Ammon's horn (tissue), 1 donor: ENCODE data around the gene SCUBE3.

Source experiments
- DNase-seq: peaks from one replicate; pipeline ENCODE4 v3.0.0-alpha.2; 2016; ENCODE audit warnings: low spot score

Gene SCUBE3

DNA sequence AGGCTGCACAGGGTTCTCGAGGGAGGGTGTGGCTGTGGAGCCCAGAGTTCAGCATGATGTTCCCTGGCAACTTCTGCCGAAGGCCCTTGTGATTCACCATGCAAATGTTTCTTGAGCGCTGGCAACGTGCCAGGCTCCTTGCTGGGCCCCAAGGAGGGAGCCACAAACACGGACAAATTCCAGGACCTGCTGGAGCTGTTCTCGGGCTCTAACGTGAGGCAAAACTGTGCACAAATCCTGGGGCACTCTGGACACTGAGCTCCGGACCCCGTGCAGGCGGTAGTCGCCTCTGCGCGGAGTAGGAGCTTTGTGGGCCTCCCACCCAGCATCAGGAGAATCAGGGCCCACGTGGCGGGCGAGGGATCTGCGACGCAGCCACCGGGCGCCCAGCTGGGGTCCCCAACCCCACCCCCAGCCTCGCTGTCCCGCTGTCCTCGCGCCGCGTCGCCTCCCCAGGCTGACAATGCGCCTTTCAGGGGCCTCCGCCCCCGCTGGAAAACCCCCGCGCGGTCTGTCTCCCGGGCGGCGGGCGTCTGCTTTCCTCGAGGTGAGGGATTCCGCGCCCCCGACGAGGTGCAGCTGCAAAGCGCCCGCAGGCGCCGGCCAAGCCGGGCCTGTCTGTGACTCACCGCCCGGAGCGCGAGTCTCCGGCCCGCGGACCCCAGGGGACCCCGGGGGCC lies 31.7 kb upstream of the SCUBE3 start:
- no peak for DNase-seq

DNA sequence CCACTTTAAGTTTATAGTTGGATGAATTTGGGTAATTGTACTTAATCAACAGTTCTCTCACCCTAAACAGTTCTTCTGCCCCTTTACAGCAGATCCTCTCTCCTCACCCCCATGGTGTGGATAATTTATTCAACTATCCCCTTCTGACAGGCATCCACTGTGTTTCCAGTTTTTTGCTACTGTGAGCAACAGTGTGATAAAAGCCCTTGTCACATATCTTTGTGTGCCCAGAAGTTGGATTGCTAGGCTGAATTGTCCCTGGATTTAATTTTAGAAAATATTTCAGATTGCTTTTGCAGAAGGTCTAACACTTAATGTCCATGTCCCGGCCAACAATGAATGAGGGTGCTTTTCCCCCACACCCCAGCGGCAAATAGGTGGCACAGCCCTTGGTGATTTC lies 30.5 kb upstream of the SCUBE3 start:
- DNase-seq = no peak

DNA sequence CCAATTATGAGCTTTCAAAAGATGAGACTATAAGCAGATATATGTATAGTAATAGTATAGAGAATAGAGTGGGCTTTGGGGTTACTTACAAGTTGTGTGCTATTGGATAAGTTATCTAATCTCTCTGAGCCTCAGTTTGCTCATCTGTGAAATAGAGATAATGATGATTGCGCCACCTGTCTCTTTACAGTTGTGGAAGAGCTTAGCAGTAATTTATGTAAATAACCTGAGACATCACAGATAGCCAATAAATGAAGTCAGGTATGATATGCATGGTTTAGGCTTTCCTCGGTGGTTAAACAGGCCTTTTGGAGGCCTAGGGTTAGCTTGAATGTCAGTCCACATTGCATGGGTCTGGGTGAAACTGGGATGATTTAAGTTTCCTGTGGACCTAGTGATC lies 29.8 kb upstream of the SCUBE3 start:
- DNase-seq = no peak

DNA sequence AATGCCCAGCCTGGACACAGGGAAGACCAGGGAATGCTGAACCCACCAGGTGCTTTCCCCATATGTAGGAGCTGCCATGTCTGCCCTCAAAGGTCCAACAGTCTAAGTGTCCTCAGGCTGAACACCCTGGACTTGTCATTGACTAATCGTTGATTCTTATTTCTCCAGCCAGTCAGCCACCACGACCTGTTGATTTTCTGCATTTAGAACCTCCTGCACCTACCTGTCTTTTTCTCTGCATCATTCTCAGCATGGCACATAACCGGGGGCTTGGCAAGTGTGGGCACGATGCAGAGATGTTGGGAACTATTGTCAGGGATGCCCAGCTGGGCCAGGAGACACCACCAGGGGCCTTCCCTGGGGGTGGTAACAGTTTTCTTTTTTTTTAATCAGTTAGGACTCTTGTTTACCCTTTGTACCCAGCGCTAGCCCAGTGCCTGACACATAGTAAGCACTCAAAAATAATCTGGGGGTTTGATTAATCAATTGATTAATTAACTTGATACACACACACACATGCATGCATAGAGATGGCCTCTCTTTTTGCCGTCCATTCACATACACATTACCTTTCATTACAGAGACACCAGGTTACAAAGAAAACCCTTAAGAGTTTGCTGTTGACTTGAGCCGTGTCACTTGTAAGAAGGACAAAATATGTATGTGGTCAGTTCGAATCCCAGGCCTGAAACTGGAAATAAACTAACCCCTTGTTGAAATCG lies 29.0 kb upstream of the SCUBE3 start:
- DNase-seq = no peak

DNA sequence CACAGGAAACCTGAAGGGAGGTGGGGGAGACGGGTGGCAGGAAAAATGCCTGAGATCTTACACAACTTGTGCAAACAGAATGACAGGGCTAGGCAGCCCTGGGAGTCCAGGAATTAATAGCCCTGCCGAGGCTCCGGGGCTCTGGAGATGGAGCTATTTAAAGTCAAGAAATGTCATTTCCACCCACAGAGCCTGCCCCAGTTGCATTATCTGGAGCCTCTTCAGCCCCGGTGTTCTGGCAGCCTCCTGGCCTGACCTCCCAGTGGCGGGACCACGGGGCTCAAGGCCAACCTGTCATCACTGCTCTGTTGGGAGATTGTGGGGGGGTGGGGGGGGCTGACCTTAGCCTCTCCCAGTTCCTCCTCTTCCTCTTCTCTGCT lies 28.5 kb upstream of the SCUBE3 start:
- DNase-seq = no peak

DNA sequence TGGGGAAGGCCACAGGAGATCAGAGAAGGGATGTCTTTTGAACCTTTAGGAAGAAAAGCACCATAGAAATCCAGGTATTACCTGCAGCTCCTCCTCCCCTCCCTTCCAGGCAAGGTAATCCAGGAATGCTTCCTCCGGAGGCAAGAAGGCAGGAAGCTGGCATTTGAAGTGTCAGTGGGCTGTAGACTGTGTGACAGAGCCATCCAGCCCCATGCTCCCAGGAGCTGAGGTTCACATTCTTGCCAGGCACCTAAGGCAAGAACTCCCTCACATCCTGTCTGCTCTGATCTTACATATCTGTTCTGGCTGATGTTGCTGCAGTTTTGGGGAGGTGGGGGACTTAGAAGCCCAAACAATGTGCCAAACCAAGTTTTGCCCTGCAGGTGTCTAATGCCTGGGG lies 27.8 kb upstream of the SCUBE3 start:
- DNase-seq = no peak

DNA sequence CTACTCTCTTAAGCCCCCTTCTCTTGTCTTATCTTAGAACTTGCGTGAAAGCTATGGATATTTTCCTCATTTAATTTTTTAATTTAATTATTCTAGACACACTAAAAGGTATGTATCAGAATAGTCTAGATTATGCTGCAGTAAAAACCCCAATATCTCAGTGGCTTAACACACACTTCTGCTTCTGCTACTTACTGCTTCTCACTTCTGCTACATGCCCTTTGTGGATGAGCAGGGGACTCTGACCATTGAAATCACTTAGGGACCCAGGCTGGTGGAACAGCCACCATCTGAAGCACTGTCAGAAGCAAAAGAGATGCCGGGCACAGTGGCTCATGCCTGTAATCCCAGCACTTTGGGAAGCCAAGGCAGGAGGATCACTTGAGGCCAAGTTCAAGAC lies 27.2 kb upstream of the SCUBE3 start:
- DNase-seq = no peak

DNA sequence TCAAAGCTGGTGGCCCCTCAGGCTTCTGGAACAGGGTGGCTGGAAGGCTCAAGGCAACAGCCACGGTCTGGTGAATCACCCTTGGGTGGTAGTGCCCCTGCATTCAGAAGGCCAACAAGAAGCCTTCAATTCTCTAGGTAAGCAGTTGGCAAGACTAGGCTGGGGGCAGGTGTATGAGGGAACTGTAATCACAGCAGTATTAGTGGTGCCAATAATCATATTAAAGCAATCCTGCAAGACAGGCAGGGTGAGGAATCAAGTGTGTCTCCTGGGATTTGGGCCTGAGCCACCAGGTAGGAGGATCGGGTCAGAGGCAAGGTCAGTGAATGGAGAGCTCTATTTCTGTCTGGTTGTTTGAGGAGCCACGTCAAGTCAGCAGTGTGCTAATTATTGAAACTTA lies 24.9 kb upstream of the SCUBE3 start:
- DNase-seq = no peak

DNA sequence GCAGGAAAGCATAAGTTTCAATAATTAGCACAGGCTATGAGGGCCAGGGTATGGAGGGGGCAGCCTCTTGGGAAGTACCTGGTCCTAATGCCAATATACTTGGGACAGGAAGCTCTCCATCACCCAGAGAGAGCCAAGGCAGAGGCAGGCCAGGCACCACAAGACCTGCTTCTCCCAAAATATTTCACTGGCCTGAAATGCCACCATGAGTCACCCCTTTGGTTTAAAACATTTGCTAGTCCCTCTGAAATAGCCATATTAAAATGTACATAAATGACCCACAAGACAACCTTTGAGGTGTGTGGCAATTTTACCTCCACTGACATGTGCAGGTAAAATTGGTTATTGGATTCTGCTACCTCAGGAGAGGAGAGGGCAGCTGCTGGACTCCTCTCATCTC lies 23.4 kb upstream of the SCUBE3 start:
- no peak for DNase-seq

DNA sequence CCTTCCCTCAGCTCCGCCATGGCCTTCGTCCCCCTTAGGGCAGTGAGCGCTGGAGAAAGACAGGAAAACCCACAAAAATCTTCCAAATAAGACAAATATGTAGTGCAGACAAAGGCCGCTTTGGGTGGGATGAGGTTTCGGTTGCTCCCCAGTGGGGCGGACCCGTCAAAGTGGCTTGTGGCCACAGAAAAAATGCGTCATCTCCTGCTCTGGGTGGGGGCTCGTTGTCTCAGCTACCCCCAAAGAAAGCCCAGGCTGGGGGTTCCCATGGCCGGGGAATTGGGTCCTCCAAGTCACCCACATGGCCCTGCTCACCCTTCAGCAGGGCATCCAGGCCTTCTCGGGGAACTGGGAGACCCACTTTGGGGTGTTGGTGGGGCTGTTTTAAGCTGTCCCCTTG lies 21.9 kb upstream of the SCUBE3 start:
- no peak for DNase-seq

DNA sequence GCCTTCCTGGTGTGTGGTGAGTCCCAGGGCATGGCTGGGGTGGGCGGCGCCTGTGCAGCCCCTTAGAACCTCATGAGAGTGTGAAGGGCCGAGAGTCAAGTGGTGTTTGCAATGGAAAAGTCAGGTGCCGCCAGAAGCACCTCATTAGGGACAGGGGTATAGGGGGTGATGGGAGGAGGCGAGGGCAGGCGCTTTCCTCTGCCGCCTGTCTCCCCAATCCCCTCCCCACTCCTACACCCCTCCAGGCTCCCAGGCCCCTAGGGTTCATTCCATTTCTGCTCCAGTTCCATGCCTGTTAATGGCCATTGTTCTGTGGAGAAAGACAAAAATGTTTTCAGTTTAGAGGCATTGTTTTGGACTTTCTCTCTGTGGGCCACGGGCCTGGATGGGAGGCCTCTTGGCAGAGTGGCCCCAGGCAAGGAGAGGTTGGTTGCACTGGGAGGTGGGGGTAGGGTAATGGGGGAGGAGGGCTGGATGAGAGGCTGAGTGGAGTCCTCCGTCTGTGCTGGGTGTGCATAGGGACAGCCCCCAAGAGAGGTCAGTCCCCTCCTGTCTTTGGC lies 21.4 kb upstream of the SCUBE3 start:
- no peak for DNase-seq

DNA sequence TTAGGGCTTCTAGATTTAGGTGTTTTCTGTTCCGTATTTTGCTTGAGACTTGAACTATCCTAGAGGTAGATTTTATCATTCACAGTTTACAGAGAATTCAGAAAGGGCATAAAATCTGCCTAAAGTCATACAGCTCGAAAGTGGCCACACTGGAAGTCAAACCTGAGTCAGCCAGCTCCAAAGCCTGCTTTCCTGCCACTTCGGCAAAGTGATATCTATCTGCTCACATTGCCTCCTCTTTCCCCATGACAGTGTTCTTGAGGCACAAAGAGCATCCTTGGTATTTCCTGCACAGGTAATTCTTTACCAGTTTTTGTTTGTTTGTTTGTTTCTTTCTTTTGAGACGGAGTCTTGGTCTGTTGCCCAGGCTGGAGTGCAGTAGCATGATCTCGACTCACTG lies 19.4 kb upstream of the SCUBE3 start:
- no peak for DNase-seq

DNA sequence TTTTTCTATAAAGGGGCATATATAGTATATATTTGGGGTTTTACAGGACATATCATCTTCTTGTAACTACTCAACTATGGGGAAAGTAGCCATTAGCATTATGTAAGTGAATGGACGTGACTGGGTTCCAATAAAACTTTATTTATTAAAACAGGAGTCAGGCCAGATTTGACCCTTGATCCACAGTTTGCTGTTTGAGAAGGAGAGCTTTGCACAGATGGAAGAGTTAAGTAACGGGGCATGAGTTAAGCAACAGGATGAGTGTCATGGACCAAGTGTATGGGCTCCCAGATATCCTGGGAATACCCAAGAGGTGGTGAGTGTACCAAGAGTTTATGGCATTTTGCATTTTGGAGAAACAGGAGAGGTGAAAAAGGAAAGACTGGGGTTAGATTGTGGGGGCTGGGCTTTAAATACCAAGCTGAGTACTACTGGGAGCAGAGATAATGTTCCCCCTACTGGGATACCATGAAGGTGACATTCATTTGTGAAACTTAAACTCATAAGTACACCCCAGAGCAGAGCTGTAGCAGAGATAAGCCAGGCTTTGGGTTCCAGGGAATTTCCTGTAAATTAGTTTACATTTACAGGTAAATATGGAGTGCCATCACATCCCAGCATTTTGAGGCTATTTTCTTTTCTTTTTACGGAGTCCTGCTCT lies 18.5 kb upstream of the SCUBE3 start:
- DNase-seq = no peak

DNA sequence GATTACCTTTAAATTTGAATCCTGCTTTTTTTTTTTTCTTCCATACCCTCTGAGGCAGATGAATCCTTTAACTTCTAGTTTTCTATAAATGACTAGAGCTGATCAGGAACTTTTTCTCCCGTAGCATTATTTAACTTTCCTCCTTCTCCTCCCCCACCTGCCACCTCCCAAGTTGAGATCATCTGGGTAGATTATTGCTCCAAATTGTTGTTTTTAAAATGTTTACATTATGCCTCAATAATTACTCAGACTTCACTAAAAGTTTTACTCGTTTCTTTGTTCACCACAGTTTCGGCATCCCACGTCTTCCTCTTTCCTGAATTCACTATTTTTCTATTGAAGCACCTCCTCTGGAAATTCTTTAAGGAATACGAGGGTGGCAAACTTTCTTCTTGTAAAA lies 16.6 kb upstream of the SCUBE3 start:
- DNase-seq = no peak

DNA sequence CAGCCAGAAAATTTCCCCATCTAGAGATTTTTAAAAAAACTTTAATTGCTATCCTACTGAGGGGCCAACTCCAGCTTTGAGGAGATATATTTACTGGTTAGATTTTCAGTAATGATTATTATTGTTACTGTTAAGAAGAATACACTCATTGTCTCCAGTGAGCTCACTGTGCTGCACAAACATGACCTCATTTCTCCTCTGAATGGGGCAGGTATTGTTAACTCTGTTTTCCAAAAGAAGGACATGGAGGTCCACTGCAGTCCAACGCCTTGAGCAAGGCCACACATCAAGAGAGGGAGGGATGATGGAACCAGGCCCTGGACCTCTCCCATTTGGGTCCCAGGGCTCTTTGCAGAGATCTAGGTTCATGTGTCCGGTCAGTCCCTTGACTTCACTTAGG lies 13.9 kb upstream of the SCUBE3 start:
- DNase-seq = no peak

DNA sequence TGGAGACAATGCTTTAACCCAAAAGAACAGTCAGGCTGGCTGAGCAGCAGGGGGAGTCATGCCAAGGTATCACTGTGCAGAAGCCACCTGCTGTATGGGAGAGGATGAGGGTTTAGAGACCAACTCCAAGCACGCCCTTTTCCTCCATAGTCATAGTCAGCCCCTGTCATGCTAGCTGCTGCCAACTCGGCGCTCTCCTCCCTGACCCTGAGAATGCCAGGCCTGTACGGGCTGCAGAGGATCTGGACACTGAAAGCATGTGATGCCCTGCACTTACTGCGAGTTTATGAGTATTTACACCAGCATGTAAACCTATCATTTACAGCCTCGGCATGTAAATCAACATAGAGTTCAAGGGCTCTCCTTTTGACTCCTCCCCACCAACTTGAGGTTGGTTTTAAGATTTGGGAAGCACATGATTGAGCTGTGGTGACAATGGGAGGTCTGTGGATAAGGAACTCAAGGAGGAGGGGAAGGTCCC lies 11.7 kb upstream of the SCUBE3 start:
- no peak for DNase-seq

DNA sequence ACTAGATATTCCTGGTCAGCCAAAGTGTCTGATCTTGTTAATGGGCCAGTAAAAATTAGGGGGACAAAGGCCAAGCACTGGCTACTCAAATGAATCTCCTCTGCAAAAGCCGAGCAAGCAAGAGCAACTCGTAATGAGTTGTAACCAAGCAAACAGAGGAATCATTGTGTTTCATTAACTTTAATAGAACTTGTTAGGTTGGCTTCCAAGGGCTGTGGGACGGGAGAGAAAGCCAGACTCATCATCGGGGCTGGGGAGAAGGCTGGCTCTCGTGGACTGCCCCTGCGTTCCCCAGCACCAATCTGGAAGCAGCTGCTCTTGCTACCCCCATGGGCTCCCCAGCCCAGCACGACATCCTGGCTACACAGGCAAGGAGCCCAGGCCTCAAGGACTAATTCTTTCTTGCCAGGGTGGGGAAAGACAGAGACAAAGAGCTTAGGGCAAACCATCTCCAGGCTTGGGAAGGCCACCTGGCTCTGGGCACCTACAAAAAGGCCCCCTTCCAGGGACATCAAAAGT lies 10.5 kb upstream of the SCUBE3 start:
- DNase-seq = peak; percentile 22

DNA sequence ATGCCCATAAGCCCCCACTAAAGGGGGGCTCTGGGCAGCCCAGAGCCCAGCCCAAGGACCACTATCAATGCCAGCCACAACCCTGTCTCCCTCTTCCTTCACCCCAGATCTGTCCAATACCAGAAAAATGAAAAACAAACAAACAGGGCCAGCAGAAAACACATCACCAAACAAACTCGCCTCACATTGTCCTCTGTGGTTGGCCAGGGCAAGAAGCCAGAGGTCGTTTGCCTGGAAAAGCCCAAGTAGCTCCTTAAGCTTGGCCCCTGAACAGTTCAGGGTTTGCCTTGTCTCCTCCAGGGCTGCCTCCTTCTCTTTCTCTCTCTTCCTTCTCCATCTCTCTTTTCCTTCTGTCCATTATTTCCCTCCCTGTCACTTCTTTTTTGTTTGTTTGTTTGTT lies 10.1 kb upstream of the SCUBE3 start:
- DNase-seq = no peak

DNA sequence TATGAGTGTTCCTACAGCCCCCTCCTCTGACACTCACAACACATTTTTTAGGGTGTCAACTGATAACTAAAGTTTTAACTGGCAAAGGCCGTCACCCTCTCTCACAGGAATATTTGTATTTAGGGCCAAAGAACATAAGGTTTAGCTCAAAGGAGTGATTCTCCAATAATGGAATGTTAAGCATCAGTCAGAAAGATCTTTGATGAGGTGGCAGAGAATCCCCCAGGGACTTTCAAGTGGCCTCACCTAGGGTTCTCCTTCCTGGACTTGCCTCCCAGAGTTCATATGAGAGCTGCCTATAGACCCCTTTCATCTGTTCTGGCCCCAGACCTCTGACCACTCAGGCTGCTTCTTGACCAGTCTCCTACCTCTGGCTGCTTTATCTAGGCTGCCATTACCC lies 7.4 kb upstream of the SCUBE3 start:
- no peak for DNase-seq

DNA sequence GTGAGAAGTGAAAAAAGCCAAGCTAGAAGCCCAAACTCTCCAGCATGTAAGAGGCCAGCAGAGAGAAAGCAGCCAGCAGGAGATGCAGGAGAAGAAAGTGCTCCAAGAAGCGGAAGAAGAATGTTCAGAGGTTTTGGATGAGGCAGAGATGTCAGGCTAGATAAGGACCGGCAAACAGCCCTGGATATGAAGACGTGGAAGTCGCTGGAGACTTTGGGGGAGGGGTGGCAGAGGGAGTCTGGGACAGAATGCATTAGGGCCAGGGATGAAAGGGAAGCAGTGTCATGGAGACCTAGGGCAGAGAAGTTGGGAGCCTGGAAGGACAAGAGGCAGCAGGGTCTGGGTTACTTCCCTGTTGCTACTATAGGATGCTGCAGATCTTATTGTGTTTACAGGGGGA lies 5.3 kb upstream of the SCUBE3 start:
- no peak for DNase-seq

DNA sequence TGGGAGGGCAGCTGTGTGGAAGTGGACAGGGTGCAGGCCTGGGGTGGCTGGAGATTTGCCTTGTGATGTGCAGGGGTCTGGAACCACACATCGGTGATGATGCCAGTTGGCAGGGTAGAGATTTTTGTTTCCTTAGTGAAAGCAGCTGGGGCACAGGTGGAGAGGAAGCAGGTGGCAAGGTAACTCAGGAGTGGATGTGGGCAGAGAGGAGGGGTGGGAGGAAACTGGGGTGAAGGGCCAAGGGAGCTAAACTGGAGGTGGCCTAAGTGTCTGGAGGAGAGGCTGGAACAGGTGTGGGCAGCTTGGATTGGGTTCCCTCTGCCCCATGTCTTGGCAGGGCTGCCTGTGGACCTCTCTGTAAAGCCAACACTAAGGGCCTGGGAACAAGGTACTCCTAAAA lies 4.7 kb upstream of the SCUBE3 start:
- no peak for DNase-seq

DNA sequence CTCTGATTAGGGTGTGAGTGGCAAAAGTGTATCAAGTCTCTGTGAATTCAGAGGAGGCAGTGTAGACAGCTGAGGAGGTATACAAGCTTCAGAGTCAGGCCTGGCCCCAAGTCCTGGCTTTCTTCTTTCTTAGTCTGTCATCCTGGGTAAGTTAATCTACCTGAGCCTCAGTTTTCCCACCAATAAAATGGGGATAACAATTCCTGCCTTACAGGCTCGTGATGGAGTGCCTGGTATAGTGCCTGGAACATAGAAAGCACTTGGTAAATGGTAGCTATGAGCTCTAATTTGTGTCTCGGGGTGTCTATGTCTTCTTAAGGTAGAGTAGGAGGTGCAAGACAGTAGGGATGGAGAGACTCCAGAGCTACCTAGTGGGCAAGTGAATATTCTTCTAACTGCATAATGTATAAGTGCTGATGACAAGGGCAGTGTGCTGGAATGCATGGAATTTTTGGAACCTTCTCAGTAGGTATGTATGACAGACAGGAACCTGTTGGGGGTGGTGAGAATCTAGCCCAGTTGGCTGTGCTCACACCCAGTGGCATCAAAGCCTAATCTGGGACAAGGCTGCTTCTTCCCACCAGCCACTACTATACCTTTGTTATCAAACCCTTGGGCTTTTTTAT lies 4.0 kb upstream of the SCUBE3 start:
- DNase-seq = no peak
